ENCODE results near the gene RTN4.

Gene RTN4

GRCh38 chr2:55033076-55033742, 17.0 kb downstream of the RTN4 start:
- DNase-seq, result peak; percentile 62 to 69

DNA sequence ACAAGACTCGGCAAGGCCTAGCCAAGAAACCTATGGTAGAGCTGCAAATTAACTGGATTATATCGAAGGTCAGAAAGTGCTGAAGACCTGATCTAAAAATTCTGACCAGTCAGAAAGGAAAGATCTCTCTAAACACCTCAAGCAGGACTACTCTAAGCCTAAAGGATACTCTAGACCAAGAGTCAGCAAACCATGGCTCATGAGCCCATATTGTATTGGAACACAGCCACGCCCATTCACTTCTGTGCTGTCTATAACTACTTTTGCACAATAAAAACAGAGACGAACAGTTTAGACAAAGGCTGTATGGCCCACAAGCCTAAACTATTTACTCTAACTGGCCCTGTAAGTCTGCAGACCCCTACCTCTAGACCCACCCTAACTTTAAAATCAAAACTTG, 18.7 kb downstream of the RTN4 start:
- no peak for DNase-seq

GRCh38 chr2:55030766-55031165, 19.5 kb downstream of the RTN4 start:
- DNase-seq, result no peak

DNA sequence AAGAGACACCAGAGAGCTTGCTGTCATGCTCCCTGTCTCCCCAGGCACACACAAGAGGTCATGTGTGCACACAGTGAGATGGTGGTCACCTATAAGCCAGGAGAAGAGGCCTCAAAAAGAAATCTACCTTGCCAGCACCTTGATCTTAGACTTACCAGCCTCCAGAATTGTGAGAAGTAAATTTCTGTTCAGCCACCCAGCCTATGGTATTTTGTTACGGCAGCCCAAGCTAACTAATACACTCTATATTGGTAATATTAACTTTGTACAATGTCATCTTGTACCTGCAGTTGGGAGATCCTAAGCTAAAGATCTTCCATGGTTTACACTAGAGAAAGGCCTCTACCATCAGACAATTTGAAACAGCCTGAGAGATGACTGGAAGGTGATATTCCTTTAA, 21.2 kb downstream of the RTN4 start:
- no peak for DNase-seq

DNA sequence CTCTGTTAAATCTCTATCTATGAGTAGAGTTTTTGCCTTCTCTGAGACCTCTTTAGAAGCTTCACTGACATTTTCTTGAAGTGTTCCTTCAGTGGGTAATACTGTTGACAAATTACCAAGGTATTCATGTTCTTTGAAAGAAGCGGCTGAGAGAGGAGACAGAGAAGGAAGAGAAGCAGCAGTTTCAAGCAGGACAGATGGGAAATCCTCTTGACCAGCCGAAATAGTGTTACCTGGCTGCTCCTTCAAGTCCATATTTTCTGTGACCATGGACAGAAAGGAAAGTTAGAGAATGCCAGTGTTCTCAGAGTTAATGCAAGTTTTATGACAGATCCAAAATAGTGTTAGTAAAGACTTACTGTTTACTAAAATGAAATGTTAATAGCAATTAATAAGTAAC, 23.0 kb downstream of the RTN4 start:
- no peak for DNase-seq

DNA sequence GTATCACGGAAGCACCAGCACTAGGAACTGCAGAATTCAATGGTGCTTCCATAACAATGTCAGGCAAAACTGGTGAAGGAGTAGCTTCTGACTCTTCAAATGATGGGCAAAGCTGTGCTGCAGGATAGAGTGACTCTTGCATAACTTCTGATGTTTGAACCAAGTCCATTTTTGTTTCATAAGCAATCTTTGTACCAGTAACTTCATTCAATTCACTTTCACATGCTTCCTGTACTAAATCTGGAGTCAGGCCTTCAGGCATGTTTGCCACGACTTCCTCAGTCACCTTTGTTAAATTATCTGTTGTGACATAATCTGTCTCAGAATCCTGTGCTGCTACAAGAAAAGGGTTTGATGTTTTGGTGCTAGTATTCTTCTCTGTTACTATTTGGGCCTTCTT, 24.0 kb downstream of the RTN4 start:
- peak in 1 of 2 donors; percentile 16 for DNase-seq

DNA sequence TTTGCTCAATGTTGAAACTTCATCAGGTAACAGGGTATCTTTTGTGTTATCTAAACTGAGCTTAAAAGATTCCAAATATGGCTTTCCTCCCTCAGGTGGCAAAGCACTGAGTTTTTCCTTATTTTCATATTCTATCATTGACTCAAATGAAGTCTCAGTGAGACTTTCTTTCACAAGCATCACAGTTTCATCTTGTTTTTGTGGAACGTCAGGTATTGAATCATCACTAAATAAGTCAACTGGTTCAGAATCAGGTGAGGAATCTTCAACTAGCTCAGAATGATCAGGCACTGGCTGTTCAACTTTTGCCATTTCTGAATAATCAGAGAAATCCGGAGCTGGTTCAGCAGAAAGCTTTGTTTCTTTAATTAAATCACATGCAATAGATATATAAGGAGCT, 24.6 kb downstream of the RTN4 start:
- DNase-seq, result no peak

GRCh38 chr2:55025082-55025481, 25.2 kb downstream of the RTN4 start:
- no peak for DNase-seq

GRCh38 chr2:55022476-55022875, 27.8 kb downstream of the RTN4 start:
- peak in 1 of 2 donors; percentile 7 for DNase-seq

GRCh38 chr2:55019526-55020258, 30.6 kb downstream of the RTN4 start:
- peak; percentile 51 to 92 for DNase-seq

DNA sequence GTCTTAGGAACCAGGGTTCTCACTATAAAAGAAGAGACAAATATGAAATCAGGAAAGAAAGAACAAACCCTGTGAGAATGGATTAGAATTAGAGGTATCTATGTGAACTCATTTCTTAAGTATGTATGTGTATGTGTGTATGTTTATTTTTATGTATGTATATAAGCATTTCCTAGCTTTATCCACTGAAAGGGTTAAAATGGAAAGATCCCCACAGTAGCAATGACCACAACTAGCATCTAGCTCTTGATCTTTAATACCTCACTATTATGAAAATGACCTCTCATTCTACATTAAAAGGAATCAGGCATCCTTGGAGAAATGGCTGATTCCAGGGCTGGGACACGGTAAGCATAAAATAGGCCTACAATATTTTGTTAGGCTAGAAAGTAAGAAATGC, 31.6 kb downstream of the RTN4 start:
- no peak for DNase-seq

- no peak for DNase-seq
Measured at GRCh38 chr2:55017880-55018279, 32.4 kb downstream of the RTN4 start.

- DNase-seq, result no peak
Measured at GRCh38 chr2:55017428-55017827, 32.8 kb downstream of the RTN4 start.

- DNase-seq, result peak; percentile 50 to 56
Measured at GRCh38 chr2:55014962-55015939, 35.0 kb downstream of the RTN4 start.

DNA sequence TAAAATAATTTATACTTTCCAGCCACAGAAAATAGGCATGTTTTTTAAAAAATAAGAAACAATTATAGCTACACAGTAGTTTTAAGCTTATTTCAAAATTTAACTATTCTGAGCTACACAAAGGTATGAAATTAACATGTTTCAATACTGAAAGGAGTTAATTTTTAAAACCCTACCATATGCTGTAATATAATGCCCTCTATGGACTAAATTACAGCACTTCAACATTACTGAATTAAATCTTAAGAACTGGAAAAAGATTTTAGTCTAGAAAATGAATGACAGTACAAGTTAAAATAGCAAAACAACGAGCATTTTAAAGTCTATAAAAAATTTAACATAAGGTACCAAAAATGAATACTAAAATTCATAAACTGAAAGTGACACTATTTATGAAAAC, 36.3 kb downstream of the RTN4 start:
- no peak for DNase-seq

- DNase-seq, result no peak
Measured at GRCh38 chr2:55012672-55013484, 37.4 kb downstream of the RTN4 start.

GRCh38 chr2:55011831-55012671, 38.2 kb downstream of the RTN4 start:
- DNase-seq, result no peak

DNA sequence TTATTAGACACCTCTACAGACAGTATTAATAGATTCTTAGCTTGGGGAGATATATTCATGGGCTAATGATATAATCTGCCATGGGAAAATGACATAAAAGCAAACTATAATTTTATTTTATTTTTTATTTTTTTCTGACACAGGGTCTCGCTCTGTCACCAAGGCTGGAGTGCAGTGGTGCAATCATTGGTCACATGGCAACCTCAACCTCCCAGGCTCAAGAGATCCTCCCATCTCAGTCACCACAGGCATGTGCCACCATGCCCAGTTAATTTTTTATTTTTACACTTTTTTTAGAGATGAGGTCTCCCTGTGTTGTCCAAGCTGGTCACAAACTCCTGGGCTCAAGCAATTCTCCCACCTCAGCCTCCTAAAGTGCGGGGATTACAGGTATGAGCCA, 39.3 kb downstream of the RTN4 start:
- peak; percentile 40 to 52 for DNase-seq

- DNase-seq, result peak; percentile 77 to 80
Measured at GRCh38 chr2:55010149-55010591, 40.1 kb downstream of the RTN4 start.

DNA sequence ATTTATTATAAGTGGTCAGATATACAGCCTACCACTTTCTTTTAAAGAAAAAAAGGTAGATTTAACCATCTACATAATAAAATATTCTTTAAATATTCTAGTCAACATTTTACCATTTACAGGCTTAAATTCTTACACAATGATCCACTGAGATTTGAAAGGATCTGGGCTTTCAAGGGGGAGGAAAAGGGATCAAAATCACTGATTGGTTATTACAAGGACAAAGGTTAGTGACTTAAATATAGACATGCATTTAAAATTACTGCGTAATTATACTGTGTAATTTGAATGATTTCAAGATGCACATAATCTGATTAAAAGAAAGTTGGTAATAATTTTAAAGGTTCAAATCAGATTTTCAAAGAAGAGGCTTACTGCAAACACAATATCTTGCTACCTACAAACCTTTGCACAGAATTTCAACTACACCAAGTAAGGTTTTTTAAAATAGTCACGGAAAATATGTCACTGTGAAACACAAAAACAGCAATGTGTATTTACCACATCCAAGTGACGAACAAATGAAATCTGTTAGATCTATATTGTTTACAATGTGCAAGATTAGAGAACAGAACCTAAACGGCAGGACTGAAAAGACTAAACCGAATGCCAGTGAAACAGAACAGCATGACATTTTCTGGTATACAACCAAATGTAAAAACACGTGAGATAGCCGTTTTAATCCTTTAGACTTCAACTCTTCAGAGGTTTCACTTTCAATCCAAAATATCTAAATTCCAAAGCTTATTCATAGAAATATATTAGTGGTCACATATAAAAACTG, 40.8 kb downstream of the RTN4 start:
- no peak for DNase-seq

Data from inflammatory macrophage (primary cell).